GM19043 (cell line): ENCODE results near the gene LMBR1.
"Not testable (repeated sequence)": the region's sequence is repeated elsewhere in the genome, so short reads cannot be mapped to it uniquely, and the experiment has no call there.

Source experiments
- ATAC-seq: cut with Tn5 transposase; IDR thresholded peaks from one replicate; pipeline ENCODE4 v1.9.1; 2021; ENCODE audit warnings: low read depth; ENCODE audit not compliant: unreplicated experiment

LMBR1 gene

GRCh38 chr7:156907656-156908055 lies 14.7 kb upstream of the LMBR1 start:
- ATAC-seq: no peak

DNA sequence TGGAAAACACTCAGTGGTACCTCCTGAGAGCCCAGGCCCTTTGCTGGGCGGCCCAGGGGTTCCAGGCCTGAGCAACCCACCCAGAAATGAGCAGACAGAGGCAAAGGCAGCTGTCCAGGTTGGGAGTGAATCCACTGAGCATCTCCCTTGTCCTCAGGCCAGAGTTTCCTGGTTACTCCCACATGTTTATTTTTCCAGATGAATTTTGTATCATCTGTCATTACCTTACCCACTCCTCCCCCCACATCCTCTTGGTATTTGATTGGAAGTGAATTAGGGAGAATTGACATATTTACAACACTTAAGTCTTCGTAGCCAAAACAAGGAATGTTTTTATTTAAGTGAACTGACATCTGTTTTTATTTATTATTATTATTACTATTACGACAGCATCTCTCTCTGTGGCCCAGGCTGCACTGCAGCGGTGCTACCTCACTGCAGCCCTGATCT lies 13.2 kb upstream of the LMBR1 start:
- no peak for ATAC-seq

DNA sequence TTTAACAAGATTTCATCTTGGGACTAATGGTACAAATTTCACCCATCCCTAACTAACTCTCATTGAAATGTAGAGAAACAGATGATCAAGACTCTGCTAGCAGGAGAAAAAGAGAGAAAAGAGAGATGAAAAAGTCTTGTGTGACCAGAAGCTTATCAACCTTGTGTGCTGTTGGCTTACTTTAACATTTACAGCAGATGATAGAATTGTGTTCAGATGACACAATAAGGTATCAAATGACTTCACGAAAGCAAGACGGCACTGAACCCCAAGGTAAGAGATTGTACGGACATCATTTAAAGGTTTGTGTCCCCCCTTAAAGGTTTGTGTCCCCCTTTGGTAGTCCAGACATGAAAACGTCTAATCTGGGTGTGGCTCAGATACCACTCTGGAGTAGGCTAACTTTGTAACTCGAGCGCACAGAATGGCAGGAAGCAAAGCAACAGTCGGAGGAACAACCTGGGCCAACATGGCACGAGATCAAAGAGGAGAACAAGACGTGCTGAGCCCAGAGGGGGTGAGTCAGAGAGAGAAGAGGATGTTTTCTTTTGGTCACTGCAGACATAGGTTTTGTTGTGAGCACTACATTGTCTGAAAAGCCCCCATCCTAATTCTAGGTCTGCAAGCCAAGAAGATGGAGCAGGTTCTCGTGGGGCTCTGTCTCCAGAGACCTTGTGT lies 10.4 kb upstream of the LMBR1 start:
- no peak for ATAC-seq

DNA sequence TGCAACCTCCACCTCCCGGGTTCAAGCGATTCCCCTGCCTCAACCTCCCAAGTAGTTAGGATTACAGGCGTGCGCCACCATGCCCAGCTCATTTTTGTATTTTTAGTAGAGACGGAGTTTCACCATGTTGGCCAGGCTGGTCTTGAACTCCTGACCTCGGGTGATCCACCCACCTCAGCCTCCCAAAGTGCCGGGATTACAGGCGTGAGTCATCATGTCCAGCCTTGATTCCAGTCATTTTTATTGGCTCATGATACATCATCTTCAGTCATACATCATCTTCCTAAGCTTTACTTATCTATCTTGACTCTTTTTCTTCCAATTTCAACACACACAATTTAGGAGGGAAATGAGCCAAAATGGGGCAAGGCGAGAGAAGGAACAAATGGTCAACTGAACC lies 7.1 kb upstream of the LMBR1 start:
- ATAC-seq: not testable (repeated sequence)

- ATAC-seq: no peak
Measured at GRCh38 chr7:156898938-156899337, 6.0 kb upstream of the LMBR1 start.

- no peak for ATAC-seq
Measured at GRCh38 chr7:156897673-156898072, 4.7 kb upstream of the LMBR1 start.

- ATAC-seq: no peak
Measured at GRCh38 chr7:156896388-156897022, 3.5 kb upstream of the LMBR1 start.

DNA sequence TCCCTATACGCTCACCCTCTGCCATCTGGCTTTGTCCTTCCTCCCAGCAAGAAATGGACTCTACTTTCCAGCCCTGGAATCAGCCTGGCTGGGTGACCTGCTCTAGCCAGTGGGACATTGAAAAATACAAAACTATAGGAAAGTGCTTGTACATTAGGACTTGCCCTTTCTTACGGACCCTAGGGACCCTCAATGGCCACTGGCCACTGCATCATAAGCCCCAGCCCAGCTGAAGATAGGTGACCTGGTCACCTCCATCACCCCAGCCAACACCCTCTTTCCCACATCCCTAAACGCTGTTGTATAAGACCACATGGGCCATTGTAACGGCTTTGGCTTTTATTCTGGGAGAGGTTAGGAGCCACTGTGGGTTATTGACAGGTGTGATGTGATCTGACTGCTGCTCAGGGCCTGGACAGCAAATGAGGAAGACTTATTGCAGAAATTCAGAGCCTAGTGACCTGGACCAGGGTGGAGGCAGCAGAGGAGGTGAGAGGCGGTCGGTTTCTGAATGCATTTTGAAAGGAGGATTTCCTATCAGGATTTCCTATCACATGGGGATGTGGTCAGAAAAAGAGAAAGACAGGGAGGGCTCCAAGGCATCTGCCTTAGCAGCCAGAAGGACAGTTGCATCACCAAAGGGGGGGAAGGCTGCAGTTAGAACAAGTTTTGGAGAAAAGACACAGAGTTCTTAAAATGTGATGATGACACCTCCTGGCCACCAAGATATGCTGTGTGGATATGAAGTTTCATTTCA lies 2.2 kb upstream of the LMBR1 start:
- ATAC-seq: no peak

DNA sequence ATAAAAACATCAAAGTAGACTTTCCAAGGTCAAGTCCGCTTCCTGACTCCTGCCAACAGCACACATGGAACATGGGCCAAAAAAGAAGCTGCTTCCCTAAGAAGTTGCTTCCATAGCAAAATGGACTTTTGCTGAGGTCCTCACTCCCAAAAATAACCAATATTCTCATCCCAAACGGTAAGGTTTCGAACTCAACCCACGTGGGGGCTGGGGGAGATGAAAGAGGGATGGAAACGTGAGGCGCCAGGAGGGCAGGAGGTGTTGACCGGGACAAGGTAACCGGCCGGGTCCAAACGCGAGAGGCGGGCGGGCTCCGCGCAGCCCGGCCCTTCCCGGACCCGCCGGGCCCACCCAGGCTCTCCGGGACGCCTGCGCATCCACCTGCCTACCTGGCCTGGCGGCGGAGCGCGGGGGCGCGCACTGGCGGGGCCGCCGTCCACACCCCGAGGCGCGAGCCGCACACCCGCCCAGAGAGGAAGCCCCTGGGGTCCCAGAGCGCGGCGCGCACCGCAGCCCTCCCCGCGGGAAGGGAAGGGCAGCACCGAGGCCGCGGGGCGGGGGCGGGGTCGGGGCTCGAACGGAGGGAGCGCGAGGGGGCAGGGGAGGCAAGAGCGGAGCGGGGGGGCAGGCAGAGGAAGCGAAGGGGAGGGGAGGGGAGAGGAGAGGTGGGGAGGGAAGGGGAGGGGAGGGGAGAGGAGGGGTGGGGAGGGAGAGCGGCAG lies 742 bp downstream of the LMBR1 start:
- peak; percentile 14 for ATAC-seq

DNA sequence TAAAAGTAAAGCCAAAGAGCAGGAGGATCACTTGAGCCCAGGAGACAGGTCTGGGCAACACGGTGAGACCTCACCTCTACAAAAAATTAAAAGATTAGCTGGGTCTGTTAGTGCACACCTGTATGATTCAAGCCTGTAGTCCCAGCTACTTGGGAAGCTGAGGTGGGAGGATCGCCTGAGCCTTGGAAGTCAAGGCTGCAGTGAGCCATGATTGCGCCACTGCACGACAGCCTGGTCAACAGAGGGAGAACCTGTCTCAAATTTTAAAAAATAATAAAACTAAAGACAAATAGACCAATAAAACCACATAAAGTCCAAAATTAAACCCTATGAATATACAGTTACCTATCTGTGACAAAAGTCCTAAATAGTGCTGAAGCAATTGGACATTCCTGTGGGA lies 3.2 kb downstream of the LMBR1 start:
- ATAC-seq: no peak

GRCh38 chr7:156889089-156889488 lies 3.9 kb downstream of the LMBR1 start:
- no peak for ATAC-seq

GRCh38 chr7:156886020-156886795 lies 6.8 kb downstream of the LMBR1 start:
- no peak for ATAC-seq

DNA sequence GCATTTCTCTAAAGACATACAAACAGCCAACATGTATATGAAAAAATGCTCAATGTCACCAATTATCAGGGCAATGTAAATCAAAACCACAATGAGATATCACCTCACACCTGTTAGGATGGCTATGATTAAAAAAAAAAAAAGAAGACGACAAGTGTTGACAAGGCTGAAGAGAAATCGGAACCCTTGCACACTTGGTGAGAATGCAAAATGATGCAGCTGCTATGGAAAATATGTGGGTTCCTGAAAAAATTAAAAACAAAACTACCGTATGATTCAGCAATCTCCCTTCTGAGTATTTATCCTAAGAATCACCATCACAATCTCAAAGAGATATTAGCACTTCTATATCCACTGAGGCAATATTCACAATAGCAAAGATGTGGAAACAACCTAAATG lies 11.3 kb downstream of the LMBR1 start:
- no peak for ATAC-seq

- ATAC-seq: no peak
Measured at GRCh38 chr7:156875766-156876165, 17.2 kb downstream of the LMBR1 start.

DNA sequence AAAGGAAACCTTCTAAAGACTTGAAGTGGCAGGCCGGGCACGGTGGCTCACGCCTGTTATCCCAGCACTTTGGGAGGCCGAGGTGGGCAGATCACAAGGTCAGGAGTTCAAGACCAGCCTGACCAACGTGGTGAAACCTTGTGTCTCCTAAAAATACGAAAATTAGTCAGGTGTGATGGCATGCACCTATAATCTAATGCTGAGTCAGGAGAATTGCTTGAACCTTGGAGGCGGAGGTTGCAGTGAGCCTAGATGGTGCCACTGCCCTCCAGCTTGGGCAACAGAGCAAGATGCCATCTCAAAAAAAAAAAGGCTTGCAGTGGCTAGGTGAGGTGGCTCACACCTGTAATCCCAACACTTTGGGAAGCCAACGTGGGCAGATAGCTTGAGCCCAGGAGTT lies 24.6 kb downstream of the LMBR1 start:
- not testable (repeated sequence) for ATAC-seq

DNA sequence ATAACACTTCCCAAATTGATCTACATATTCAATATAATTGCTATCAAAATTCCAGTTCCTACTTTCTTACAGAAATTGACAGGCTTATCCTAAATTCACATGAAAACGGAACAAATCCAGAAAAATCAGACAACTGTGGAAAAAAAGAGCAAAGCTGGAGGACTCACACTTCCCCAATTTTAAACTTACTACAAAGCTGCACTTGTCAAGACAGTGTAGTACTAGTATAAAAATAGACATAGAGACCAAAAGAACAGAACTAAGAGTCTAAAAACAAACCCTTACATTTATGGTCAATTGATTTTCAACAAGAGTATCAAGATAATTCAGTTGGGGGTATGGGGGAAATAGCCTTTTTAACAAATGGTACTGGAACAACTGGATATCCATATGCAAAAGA lies 27.5 kb downstream of the LMBR1 start:
- no peak for ATAC-seq

DNA sequence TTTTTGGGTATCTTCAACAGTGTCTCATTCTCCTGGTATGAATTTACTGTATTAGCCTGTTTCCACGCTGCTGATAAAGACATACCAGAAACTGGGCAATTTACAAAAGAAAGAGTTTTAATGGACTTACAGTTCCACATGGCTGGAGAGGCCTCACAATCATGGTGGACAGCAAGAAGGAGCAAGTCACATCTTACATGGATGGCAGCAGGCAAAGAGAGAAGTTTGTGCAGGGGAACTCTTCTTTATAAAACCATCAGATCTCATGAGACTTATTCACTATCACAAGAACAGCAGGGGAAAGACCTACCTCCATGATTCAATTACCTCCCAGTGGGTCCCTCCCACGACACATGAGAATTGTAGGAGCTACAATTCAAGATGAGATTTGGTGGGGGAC lies 31.0 kb downstream of the LMBR1 start:
- ATAC-seq: not testable (repeated sequence)

DNA sequence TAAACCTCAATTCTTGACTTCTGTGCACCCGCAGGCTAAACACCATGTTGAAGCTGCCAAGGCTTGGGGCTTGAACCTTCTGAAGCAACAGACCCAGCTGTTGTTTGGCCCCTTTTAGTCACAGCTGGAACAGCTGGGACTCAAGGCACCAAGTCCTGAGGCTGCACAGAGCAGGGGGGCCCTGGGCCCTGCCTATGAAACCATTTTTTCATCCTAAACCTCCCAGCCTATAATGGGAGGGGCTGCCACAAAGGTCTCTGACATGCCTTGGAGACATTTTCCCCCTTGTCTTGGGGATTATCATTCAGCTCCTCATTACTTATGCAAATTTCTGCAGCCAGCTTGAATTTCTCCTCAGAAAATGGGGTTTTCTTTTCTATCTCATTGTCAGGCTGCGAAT lies 31.8 kb downstream of the LMBR1 start:
- ATAC-seq: no peak

GRCh38 chr7:156860099-156860498 lies 32.9 kb downstream of the LMBR1 start:
- ATAC-seq: not testable (repeated sequence)

GRCh38 chr7:156858523-156858922 lies 34.5 kb downstream of the LMBR1 start:
- no peak for ATAC-seq
